NT2/D1 (cell line): Measurements from ENCODE around the gene IQSEC1.

ENCODE experiments used
- DNase-seq: peaks from one replicate; pipeline ENCODE4 v3.0.0-alpha.2; 2011; ENCODE audit warnings: low read depth, low spot score
- H3K27me3 ChIP-seq: 2 replicates; pipeline ENCODE4 v1.6.0; 2011; ENCODE audit warnings: mild to moderate bottlenecking; ENCODE audit not compliant: insufficient read length, insufficient read depth
- H3K36me3 ChIP-seq: 2 replicates; pipeline ENCODE4 v1.6.1; 2011; ENCODE audit warnings: mild to moderate bottlenecking, low read length, mixed read lengths; ENCODE audit not compliant: insufficient read depth, insufficient read length
- H3K4me1 ChIP-seq: 2 replicates; pipeline ENCODE4 v1.5.1; 2011; ENCODE audit not compliant: insufficient read depth, insufficient read length
- H3K4me3 ChIP-seq: 2 replicates; pipeline ENCODE4 v1.5.1; 2011; ENCODE audit warnings: low read depth; ENCODE audit not compliant: insufficient read length
- H3K9ac ChIP-seq: 2 replicates; pipeline ENCODE4 v1.6.0; 2011; ENCODE audit warnings: low read depth; ENCODE audit not compliant: insufficient read length
- H3K9me3 ChIP-seq: 2 replicates; pipeline ENCODE4 v1.5.1; 2011; ENCODE audit warnings: mild to moderate bottlenecking, low read length; ENCODE audit not compliant: insufficient read depth
- SUZ12 ChIP-seq: IDR thresholded peaks from 2 replicates; pipeline ENCODE4 v1.6.1; 2011; ENCODE audit not compliant: insufficient read length, insufficient read depth; ENCODE audit errors: extremely low read depth
- YY1 ChIP-seq: IDR thresholded peaks from 2 replicates; pipeline ENCODE4 v1.6.1; 2011; ENCODE audit not compliant: insufficient read length, insufficient read depth
- ZNF274 ChIP-seq: IDR thresholded peaks from 2 replicates; pipeline ENCODE4 v1.6.1; 2011; ENCODE audit warnings: mild to moderate bottlenecking, low read depth, low read length

IQSEC1 gene

GRCh38 chr3:13014755-13015285, 58.4 kb downstream of the IQSEC1 start:
- H3K9me3 ChIP-seq: no peaks in the 10 kb centered on the region
- no peak overlapping the region for H3K9ac ChIP-seq
- no peak overlapping the region for H3K4me3 ChIP-seq
- TF ChIP-seq ZNF274: no peak
- no peak for TF ChIP-seq YY1
- no peak for TF ChIP-seq SUZ12
- H3K27me3 ChIP-seq: peaks cover 7% of the 10 kb centered on the region
- H3K36me3 ChIP-seq: peaks cover 9% of the 10 kb centered on the region
- no peak for DNase-seq
- peaks cover 39% of the 10 kb centered on the region for H3K4me1 ChIP-seq

GRCh38 chr3:13013994-13014754, 59.1 kb downstream of the IQSEC1 start:
- H3K36me3 ChIP-seq: peaks cover 10% of the 10 kb centered on the region
- no peaks in the 10 kb centered on the region for H3K9me3 ChIP-seq
- H3K27me3 ChIP-seq: peaks cover 7% of the 10 kb centered on the region
- no peak overlapping the region for H3K4me3 ChIP-seq
- DNase-seq: no peak
- peaks cover 35% of the 10 kb centered on the region for H3K4me1 ChIP-seq
- TF ChIP-seq ZNF274 (no peak), YY1 (no peak), SUZ12 (no peak)
- H3K9ac ChIP-seq: no peak overlapping the region

- DNase-seq: no peak
- Histone ChIP-seq H3K9ac (no peak overlapping the region), H3K4me3 (no peak overlapping the region), H3K9me3 (no peaks in the 10 kb centered on the region), H3K36me3 (peaks cover 10% of the 10 kb centered on the region), H3K27me3 (peaks cover 4% of the 10 kb centered on the region), H3K4me1 (peaks cover 36% of the 10 kb centered on the region)
- TF ChIP-seq ZNF274 (no peak), SUZ12 (no peak), YY1 (no peak)
Observed at GRCh38 chr3:13013566-13013965, 59.7 kb downstream of the IQSEC1 start.

- no peak for DNase-seq
- peaks cover 4% of the 10 kb centered on the region for H3K27me3 ChIP-seq
- TF ChIP-seq SUZ12: no peak
- no peak for TF ChIP-seq ZNF274
- no peak overlapping the region for H3K4me3 ChIP-seq
- H3K36me3 ChIP-seq: peaks cover 10% of the 10 kb centered on the region
- H3K9ac ChIP-seq: no peak overlapping the region
- peaks cover 36% of the 10 kb centered on the region for H3K4me1 ChIP-seq
- no peaks in the 10 kb centered on the region for H3K9me3 ChIP-seq
Observed at GRCh38 chr3:13013151-13013561, 60.1 kb downstream of the IQSEC1 start.

- Histone ChIP-seq H3K9ac (peak overlapping the region; percentile 51), H3K4me3 (no peak overlapping the region), H3K4me1 (peaks cover 33% of the 10 kb centered on the region), H3K27me3 (no peaks in the 10 kb centered on the region), H3K36me3 (peaks cover 6% of the 10 kb centered on the region), H3K9me3 (no peaks in the 10 kb centered on the region)
- DNase-seq: no peak
- no peak for TF ChIP-seq YY1
- TF ChIP-seq SUZ12: no peak
- TF ChIP-seq ZNF274: no peak
Observed at GRCh38 chr3:13012221-13012691, 61.0 kb downstream of the IQSEC1 start.

GRCh38 chr3:13011573-13012220, 61.5 kb downstream of the IQSEC1 start:
- Histone ChIP-seq H3K9ac (peak overlapping the region; percentile 51), H3K4me1 (peaks cover 37% of the 10 kb centered on the region), H3K27me3 (no peaks in the 10 kb centered on the region), H3K4me3 (no peak overlapping the region), H3K36me3 (peaks cover 5% of the 10 kb centered on the region), H3K9me3 (no peaks in the 10 kb centered on the region)
- TF ChIP-seq ZNF274 (no peak), YY1 (no peak), SUZ12 (no peak)
- no peak for DNase-seq
